MM.1S (cell line): ENCODE results near the gene PRSS8.

Source experiments
- DNase-seq: peaks from one replicate; pipeline ENCODE4 v3.0.0-alpha.2; 2015
- H2AFZ ChIP-seq: fragments of 300-600 bp; sonication (generic); 2 replicates; pipeline ENCODE4 v1.6.0; 2016; ENCODE audit warnings: antibody characterized with exemption, low read length
- H3F3A ChIP-seq: fragments of 300-600 bp; sonication (generic); 2 replicates; pipeline ENCODE4 v1.6.1; 2016; ENCODE audit warnings: mild to moderate bottlenecking, antibody characterized with exemption, low read length, moderate library complexity, mixed read lengths; ENCODE audit not compliant: insufficient read depth
- H3K27ac ChIP-seq: fragments of 300-600 bp; sonication (generic); 2 replicates; pipeline ENCODE4 v1.5.1; 2016; ENCODE audit warnings: mild to moderate bottlenecking, low read length
- H3K27me3 ChIP-seq: fragments of 300-600 bp; sonication (generic); replicated peaks from 2 replicates; pipeline ENCODE4 v1.6.0; 2016; ENCODE audit warnings: low read length; ENCODE audit not compliant: insufficient read depth
- H3K36me3 ChIP-seq: fragments of 300-600 bp; sonication (generic); replicated peaks from 2 replicates; pipeline ENCODE4 v1.6.1; 2016; ENCODE audit warnings: mild to moderate bottlenecking, low read length, mixed read lengths; ENCODE audit not compliant: insufficient read depth
- H3K4me1 ChIP-seq: fragments of 300-600 bp; sonication (generic); 2 replicates; pipeline ENCODE4 v1.6.1; 2016; ENCODE audit warnings: low read length, mixed read lengths
- H3K4me2 ChIP-seq: fragments of 300-600 bp; sonication (generic); 2 replicates; pipeline ENCODE4 v1.6.0; 2016; ENCODE audit warnings: low read depth, low read length
- H3K4me3 ChIP-seq: fragments of 300-600 bp; sonication (generic); 2 replicates; pipeline ENCODE4 v1.5.1; 2016; ENCODE audit warnings: low read length, mixed read lengths
- H3K79me2 ChIP-seq: fragments of 300-600 bp; sonication (generic); 2 replicates; pipeline ENCODE4 v1.6.1; 2016; ENCODE audit warnings: mixed run types, low read length, mixed read lengths
- H3K9ac ChIP-seq: fragments of 300-600 bp; sonication (generic); 2 replicates; pipeline ENCODE4 v1.6.1; 2016; ENCODE audit warnings: low read length, mixed read lengths
- H3K9me2 ChIP-seq: fragments of 300-600 bp; sonication (generic); replicated peaks from 2 replicates; pipeline ENCODE4 v1.6.1; 2016; ENCODE audit warnings: mild to moderate bottlenecking, low read length, mixed read lengths; ENCODE audit not compliant: insufficient read depth
- H3K9me3 ChIP-seq: fragments of 300-600 bp; sonication (generic); replicated peaks from 2 replicates; pipeline ENCODE4 v1.6.1; 2016; ENCODE audit warnings: mild to moderate bottlenecking, low read length, mixed read lengths; ENCODE audit not compliant: insufficient read depth
- H4K20me1 ChIP-seq: fragments of 300-600 bp; sonication (generic); 2 replicates; pipeline ENCODE4 v1.6.1; 2016; ENCODE audit warnings: mild to moderate bottlenecking, low read length, moderate library complexity, mixed read lengths; ENCODE audit not compliant: insufficient read depth
- CTCF ChIP-seq: fragments of 300-600 bp; sonication (generic); IDR thresholded peaks from 2 replicates; pipeline ENCODE4 v1.5.1; 2016; ENCODE audit warnings: antibody characterized with exemption, low read length, mixed read lengths
- EZH2 ChIP-seq: fragments of 300-600 bp; sonication (generic); optimal IDR thresholded peaks from 2 replicates; pipeline ENCODE3; 2017; ENCODE audit warnings: low read depth, mild to moderate bottlenecking, antibody characterized with exemption, low read length, mixed read lengths
- EZH2phosphoT487 ChIP-seq: fragments of 300-600 bp; sonication (generic); IDR thresholded peaks from 2 replicates; pipeline ENCODE4 v1.6.1; 2018; ENCODE audit warnings: antibody characterized with exemption, low read length

Gene PRSS8

GRCh38 chr16:31149332-31149731 is 13.8 kb upstream of the PRSS8 start:
- Histone ChIP-seq H3F3A (no peaks in the 10 kb centered on the region), H3K9me3 (no peaks in the 10 kb centered on the region), H3K9me2 (no peaks in the 10 kb centered on the region), H4K20me1 (no peaks in the 10 kb centered on the region), H3K36me3 (no peaks in the 10 kb centered on the region), H3K27me3 (peaks cover 49% of the 10 kb centered on the region), H3K9ac (no peak overlapping the region), H3K79me2 (no peaks in the 10 kb centered on the region), H3K4me3 (no peak overlapping the region), H3K4me2 (no peak overlapping the region), H2AFZ (no peak overlapping the region), H3K4me1 (no peaks in the 10 kb centered on the region), H3K27ac (no peak overlapping the region)
- no peak for TF ChIP-seq EZH2
- TF ChIP-seq EZH2phosphoT487 = no peak
- no peak for DNase-seq

GRCh38 chr16:31148896-31149295 is 13.4 kb upstream of the PRSS8 start:
- no peak for DNase-seq

GRCh38 chr16:31148281-31148728 is 12.8 kb upstream of the PRSS8 start:
- H3K9ac ChIP-seq = no peak overlapping the region
- TF ChIP-seq CTCF = no peak
- no peak for TF ChIP-seq EZH2
- TF ChIP-seq EZH2phosphoT487 = no peak
- H2AFZ ChIP-seq = no peak overlapping the region

More at GRCh38 chr16:31148896-31149295, 13.4 kb upstream of the PRSS8 start:
- H3K9me3 ChIP-seq = no peaks in the 10 kb centered on the region
- no peaks in the 10 kb centered on the region for H3F3A ChIP-seq
- no peak overlapping the region for H3K9ac ChIP-seq
- no peaks in the 10 kb centered on the region for H3K79me2 ChIP-seq
- no peak overlapping the region for H3K4me3 ChIP-seq
- no peaks in the 10 kb centered on the region for H3K9me2 ChIP-seq
- no peak overlapping the region for H3K27ac ChIP-seq
- peaks cover 51% of the 10 kb centered on the region for H3K27me3 ChIP-seq
- H3K4me1 ChIP-seq = no peaks in the 10 kb centered on the region
- no peaks in the 10 kb centered on the region for H3K36me3 ChIP-seq
- no peak overlapping the region for H3K4me2 ChIP-seq
- H2AFZ ChIP-seq = no peak overlapping the region
- TF ChIP-seq EZH2phosphoT487 (no peak), CTCF (no peak), EZH2 (no peak)
- H4K20me1 ChIP-seq = no peaks in the 10 kb centered on the region

GRCh38 chr16:31147574-31147973 is 12.0 kb upstream of the PRSS8 start:
- no peak overlapping the region for H3K4me3 ChIP-seq
- no peaks in the 10 kb centered on the region for H3K79me2 ChIP-seq
- H2AFZ ChIP-seq = no peak overlapping the region
- TF ChIP-seq EZH2phosphoT487 (no peak), CTCF (no peak), EZH2 (no peak)
- H3K9ac ChIP-seq = no peak overlapping the region
- no peaks in the 10 kb centered on the region for H3K4me1 ChIP-seq
- no peaks in the 10 kb centered on the region for H3F3A ChIP-seq
- H3K9me3 ChIP-seq = no peaks in the 10 kb centered on the region
- H4K20me1 ChIP-seq = no peaks in the 10 kb centered on the region
- H3K9me2 ChIP-seq = no peaks in the 10 kb centered on the region
- H3K4me2 ChIP-seq = no peak overlapping the region
- H3K27me3 ChIP-seq = peaks cover 58% of the 10 kb centered on the region
- DNase-seq = no peak
- no peak overlapping the region for H3K27ac ChIP-seq
- no peaks in the 10 kb centered on the region for H3K36me3 ChIP-seq

More at GRCh38 chr16:31148281-31148728, 12.8 kb upstream of the PRSS8 start:
- Histone ChIP-seq H3K4me3 (no peak overlapping the region), H3F3A (no peaks in the 10 kb centered on the region), H3K27me3 (peaks cover 54% of the 10 kb centered on the region), H4K20me1 (no peaks in the 10 kb centered on the region), H3K4me1 (no peaks in the 10 kb centered on the region), H3K4me2 (no peak overlapping the region), H3K36me3 (no peaks in the 10 kb centered on the region), H3K9me3 (no peaks in the 10 kb centered on the region), H3K27ac (no peak overlapping the region), H3K79me2 (no peaks in the 10 kb centered on the region), H3K9me2 (no peaks in the 10 kb centered on the region)
- DNase-seq = no peak
